Measurements from ENCODE around the gene CHCT1.

Gene CHCT1

GRCh38 chr17:60390186-60390585 is 32.1 kb upstream of the CHCT1 start:
- H3K36me3 ChIP-seq (ENCODE audit: control insufficient read depth, insufficient read depth, low read length) = no peaks in the 10 kb centered on the region
- H3K4me1 ChIP-seq (ENCODE audit: control insufficient read depth, insufficient read depth, low read length, poor library complexity, severe bottlenecking) = peaks cover 25% of the 10 kb centered on the region
- no peak overlapping the region for H3K27ac ChIP-seq (ENCODE audit: low read depth, low read length, severe bottlenecking)
- no peaks in the 10 kb centered on the region for H3K9me3 ChIP-seq (ENCODE audit: control insufficient read depth, low read length)
- WGBS, 2 experiments (ENCODE audit: insufficient coverage in 2 of 2) = 80% methylated on average over 1 of the region's 2 CpGs; no CpG with 5 or more reads in 1 of the 2 experiments
- H3K4me3 ChIP-seq (ENCODE audit: extremely low read depth, insufficient read depth, low read length, poor library complexity, severe bottlenecking) = peak overlapping the region; percentile 88

DNA sequence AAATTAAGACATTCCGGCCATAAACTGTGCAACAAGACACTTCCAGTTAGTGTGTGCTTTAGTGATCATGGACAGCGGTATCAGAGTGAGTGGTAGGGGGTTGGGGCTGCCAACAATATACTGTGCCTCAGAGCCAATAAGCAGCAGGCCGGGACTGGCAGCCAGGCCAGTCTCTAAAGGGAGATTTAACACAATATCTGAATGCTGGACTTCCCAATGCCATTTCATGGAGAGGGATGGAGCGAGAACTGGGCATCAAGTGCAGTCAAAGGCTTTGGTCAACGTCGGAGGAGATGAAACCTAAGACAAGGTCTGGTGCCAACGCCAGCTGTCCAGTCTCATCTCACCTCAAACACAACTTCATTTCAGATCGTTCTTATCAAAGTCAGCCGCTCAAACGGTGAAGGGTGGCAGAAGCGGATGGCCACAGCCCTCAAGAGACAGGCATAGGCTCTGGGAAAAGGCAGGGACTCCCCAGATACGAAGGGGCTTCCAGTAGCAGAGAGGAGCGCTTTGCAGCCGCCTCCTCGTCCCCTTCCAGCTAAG is 31.3 kb upstream of the CHCT1 start:
- WGBS, 2 experiments (ENCODE audit: insufficient coverage in 2 of 2) = 2 to 6% methylated on average over 9 to 13 of the region's 15 CpGs
- Histone ChIP-seq H3K4me1 (ENCODE audit: control insufficient read depth, insufficient read depth, low read length, poor library complexity, severe bottlenecking) (peaks cover 24% of the 10 kb centered on the region), H3K27ac (ENCODE audit: low read depth, low read length, severe bottlenecking) (peak overlapping the region; percentile 93), H3K36me3 (ENCODE audit: control insufficient read depth, insufficient read depth, low read length) (no peaks in the 10 kb centered on the region), H3K9me3 (ENCODE audit: control insufficient read depth, low read length) (no peaks in the 10 kb centered on the region), H3K4me3 (ENCODE audit: extremely low read depth, insufficient read depth, low read length, poor library complexity, severe bottlenecking) (peak overlapping the region; percentile 88)

DNA sequence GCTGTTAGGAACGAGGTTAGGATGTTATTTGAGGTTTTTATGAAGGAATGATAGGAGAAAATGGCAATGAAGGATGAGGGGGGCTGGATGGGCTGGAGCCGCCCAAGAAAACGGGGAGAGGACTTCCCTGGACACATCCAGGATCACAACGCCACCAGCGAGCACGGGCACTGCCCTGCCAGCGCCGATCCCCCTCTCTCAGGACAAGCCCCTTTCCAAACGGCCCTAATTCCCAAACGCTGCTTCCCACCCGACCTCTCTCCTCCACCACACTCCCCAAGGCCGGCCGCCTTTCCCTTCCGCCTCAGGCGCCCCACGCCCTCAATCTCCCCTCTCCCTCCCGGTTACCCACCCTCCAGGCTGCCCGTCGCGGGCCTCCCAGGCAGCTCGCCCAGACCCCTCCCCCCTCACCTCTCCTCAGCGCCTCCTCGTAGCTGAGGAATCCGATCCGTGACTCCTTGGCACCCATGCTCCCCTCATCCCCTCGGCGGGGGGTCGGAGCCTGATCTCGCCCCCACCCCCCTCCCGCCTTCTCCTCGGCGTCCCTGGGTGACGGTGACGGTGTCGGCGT is 30.7 kb upstream of the CHCT1 start:
- 0% methylated on average over 20 to 23 of the region's 36 CpGs for WGBS, 2 experiments (ENCODE audit: insufficient coverage in 2 of 2)

DNA sequence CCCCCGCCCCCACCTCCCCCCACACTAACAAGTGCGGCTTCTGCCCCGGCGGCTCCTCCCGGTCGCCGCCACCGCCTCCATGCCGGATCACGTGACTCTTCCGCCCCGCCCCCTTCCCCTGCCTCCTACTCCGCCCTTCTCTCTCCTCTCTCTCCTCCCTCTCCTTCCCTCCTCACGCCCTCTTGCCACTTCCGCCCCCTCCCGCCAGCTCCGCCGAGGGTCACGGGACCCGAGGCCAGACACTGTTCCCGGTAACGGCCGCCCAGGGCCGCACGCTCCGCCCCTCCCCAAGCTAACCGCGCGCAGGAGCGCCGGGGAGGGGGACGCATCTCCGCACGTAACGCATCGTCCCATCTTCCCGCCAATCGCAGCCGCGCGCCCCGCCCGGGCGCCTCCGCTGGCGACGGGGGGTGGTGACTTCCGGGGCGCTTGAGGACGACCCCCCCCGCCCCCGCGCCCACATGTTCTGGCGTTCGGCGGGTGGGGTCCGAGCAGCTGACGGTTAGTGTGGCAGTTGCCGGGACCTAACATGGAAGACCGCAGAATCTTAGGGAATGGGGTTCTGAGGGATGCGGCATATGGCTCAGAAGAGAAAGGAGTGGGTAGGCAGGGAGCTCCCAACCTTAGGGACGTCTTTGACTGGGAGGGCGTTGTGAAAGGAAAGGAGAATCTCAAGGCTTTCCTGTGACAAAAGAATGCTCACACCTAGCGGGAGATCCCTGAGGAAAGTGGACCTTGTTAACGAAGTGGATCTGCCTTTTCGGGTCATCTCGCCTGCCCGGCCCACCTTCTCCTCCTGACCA is 30.0 kb upstream of the CHCT1 start, which contains the start of gene USP32:
Gene USP32, minus strand, starts transcription at position 92 of the 803 bp plus-strand sequence. CDS start 194 bp downstream, outside the sequence.
- H3K9me3 ChIP-seq (ENCODE audit: control insufficient read depth, low read length) = no peaks in the 10 kb centered on the region
- no peaks in the 10 kb centered on the region for H3K36me3 ChIP-seq (ENCODE audit: control insufficient read depth, insufficient read depth, low read length)
- WGBS, 2 experiments (ENCODE audit: insufficient coverage in 2 of 2) = 0% methylated on average over 17 to 54 of the region's 68 CpGs
- H3K27ac ChIP-seq (ENCODE audit: low read depth, low read length, severe bottlenecking) = peak within 1 kb of the TSS; percentile 93
- H3K4me1 ChIP-seq (ENCODE audit: control insufficient read depth, insufficient read depth, low read length, poor library complexity, severe bottlenecking) = peaks cover 16% of the 10 kb centered on the region
- peak within 1 kb of the TSS; percentile 88 for H3K4me3 ChIP-seq (ENCODE audit: extremely low read depth, insufficient read depth, low read length, poor library complexity, severe bottlenecking)

More for the DNA sequence above, 30.7 kb upstream of the CHCT1 start:
- Histone ChIP-seq H3K4me3 (ENCODE audit: extremely low read depth, insufficient read depth, low read length, poor library complexity, severe bottlenecking) (peak overlapping the region; percentile 88), H3K27ac (ENCODE audit: low read depth, low read length, severe bottlenecking) (peak overlapping the region; percentile 93), H3K36me3 (ENCODE audit: control insufficient read depth, insufficient read depth, low read length) (no peaks in the 10 kb centered on the region), H3K4me1 (ENCODE audit: control insufficient read depth, insufficient read depth, low read length, poor library complexity, severe bottlenecking) (peaks cover 18% of the 10 kb centered on the region), H3K9me3 (ENCODE audit: control insufficient read depth, low read length) (no peaks in the 10 kb centered on the region)

DNA sequence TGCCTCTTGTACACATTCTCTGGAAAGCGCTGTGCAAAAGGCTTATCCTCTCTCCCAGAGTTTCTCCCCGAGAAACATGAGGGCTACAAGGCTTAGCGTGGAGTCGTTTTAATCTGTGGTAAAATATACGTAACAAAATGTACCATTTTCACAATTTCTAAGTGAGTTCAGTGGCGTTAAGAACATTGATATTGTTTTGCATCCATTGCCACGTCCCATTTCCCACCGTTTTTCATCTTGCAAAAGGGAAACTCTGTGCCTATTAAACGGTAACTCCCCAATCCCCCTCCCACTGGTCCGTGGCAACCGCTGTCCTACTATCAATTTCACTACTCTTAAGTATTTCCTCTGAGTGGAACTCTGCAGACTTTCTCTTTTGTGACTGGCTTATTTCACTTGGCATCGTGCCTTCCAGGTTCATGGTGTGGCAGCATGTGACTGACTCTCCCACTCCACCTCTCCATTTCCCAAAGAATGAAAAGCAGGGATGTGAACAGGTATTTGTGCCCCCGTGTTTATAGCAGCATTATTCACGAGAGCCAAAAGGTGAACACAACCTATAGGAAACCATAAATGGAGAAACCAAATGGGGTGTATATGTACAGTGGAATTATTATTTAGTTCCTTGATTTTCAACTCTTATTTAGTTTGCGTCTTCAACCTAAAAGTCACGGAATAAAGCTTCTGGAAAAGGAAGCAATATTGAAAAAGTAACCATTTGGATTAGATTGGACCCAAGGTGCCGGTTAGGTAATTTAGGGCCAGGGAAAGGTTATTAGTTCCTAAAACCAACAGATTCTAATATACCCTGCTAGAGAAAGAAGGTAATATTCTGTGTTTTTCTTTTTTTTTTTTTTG is 29.2 kb upstream of the CHCT1 start:
- peak overlapping the region; percentile 93 for H3K27ac ChIP-seq (ENCODE audit: low read depth, low read length, severe bottlenecking)
- peak overlapping the region; percentile 88 for H3K4me3 ChIP-seq (ENCODE audit: extremely low read depth, insufficient read depth, low read length, poor library complexity, severe bottlenecking)
- H3K9me3 ChIP-seq (ENCODE audit: control insufficient read depth, low read length) = no peaks in the 10 kb centered on the region
- H3K36me3 ChIP-seq (ENCODE audit: control insufficient read depth, insufficient read depth, low read length) = no peaks in the 10 kb centered on the region
- H3K4me1 ChIP-seq (ENCODE audit: control insufficient read depth, insufficient read depth, low read length, poor library complexity, severe bottlenecking) = peaks cover 15% of the 10 kb centered on the region
- 13 to 15% methylated on average over 6 to 8 of the region's 17 CpGs for WGBS, 2 experiments (ENCODE audit: insufficient coverage in 2 of 2)

- no peaks in the 10 kb centered on the region for H3K36me3 ChIP-seq (ENCODE audit: control insufficient read depth, insufficient read depth, low read length)
- no peak overlapping the region for H3K4me3 ChIP-seq (ENCODE audit: extremely low read depth, insufficient read depth, low read length, poor library complexity, severe bottlenecking)
- peaks cover 7% of the 10 kb centered on the region for H3K4me1 ChIP-seq (ENCODE audit: control insufficient read depth, insufficient read depth, low read length, poor library complexity, severe bottlenecking)
- WGBS, 2 experiments (ENCODE audit: insufficient coverage in 2 of 2) = 97 to 98% methylated on average over 9 to 11 of the region's 17 CpGs
- no peak overlapping the region for H3K27ac ChIP-seq (ENCODE audit: low read depth, low read length, severe bottlenecking)
- no peaks in the 10 kb centered on the region for H3K9me3 ChIP-seq (ENCODE audit: control insufficient read depth, low read length)
These were observed 28.2 kb upstream of the CHCT1 start for GRCh38 chr17:60393840-60394723.

DNA sequence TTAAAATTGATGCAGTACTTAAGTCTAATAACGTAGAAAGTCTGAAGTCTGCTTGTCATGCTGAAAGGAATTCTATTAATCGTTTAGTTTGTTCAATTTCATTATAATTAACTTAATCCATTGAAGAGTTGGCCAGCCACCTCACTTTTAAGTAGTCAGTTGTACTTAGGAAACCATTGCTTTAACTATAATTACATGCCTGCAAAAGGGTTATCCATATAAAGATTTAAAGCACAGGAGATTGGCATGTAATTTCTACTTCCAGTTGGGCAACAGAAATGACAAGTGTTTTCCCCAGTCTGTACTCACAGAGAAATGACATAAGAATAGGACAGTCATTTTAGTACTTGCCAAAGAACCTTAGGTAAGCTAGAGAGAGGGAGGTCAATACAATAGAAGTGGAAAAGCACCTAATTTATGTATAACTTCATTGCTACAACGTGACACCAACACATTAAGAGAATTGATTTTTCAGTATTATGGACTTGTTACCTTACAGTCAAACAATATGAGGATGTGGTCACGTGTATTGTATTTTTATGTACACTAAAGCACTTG is 26.7 kb upstream of the CHCT1 start:
- WGBS, 2 experiments (ENCODE audit: insufficient coverage in 2 of 2) = no CpG with 5 or more reads among the region's 4 CpGs
- H3K4me3 ChIP-seq (ENCODE audit: extremely low read depth, insufficient read depth, low read length, poor library complexity, severe bottlenecking) = no peak overlapping the region
- H3K36me3 ChIP-seq (ENCODE audit: control insufficient read depth, insufficient read depth, low read length) = no peaks in the 10 kb centered on the region
- no peaks in the 10 kb centered on the region for H3K4me1 ChIP-seq (ENCODE audit: control insufficient read depth, insufficient read depth, low read length, poor library complexity, severe bottlenecking)
- no peaks in the 10 kb centered on the region for H3K9me3 ChIP-seq (ENCODE audit: control insufficient read depth, low read length)
- H3K27ac ChIP-seq (ENCODE audit: low read depth, low read length, severe bottlenecking) = no peak overlapping the region

DNA sequence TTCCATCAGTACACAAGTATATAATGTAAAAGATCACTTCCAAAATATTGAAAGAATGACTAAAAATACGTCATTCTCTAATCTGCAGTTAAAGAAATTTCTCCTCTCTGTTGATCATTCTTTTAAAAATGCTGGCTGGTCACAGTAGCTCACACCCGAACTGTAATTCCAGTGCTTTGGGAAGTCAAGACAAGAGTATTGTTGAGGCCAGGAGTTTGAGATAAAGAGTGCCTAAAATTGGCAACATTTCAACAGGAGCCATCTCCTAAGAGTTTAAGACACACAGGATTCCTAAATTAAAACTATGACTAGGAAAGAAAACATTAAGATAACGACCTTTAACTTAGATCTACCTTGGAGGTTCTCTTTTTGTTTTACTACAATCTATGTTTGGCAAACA is 25.9 kb upstream of the CHCT1 start:
- Histone ChIP-seq H3K4me1 (ENCODE audit: control insufficient read depth, insufficient read depth, low read length, poor library complexity, severe bottlenecking) (no peaks in the 10 kb centered on the region), H3K27ac (ENCODE audit: low read depth, low read length, severe bottlenecking) (no peak overlapping the region), H3K9me3 (ENCODE audit: control insufficient read depth, low read length) (no peaks in the 10 kb centered on the region), H3K36me3 (ENCODE audit: control insufficient read depth, insufficient read depth, low read length) (no peaks in the 10 kb centered on the region), H3K4me3 (ENCODE audit: extremely low read depth, insufficient read depth, low read length, poor library complexity, severe bottlenecking) (no peak overlapping the region)
- WGBS, 2 experiments (ENCODE audit: insufficient coverage in 2 of 2) = 80% methylated on average over 1 of the region's 3 CpGs; no CpG with 5 or more reads in 1 of the 2 experiments

- H3K36me3 ChIP-seq (ENCODE audit: control insufficient read depth, insufficient read depth, low read length) = no peaks in the 10 kb centered on the region
- no peaks in the 10 kb centered on the region for H3K4me1 ChIP-seq (ENCODE audit: control insufficient read depth, insufficient read depth, low read length, poor library complexity, severe bottlenecking)
- H3K27ac ChIP-seq (ENCODE audit: low read depth, low read length, severe bottlenecking) = no peak overlapping the region
- WGBS, 2 experiments (ENCODE audit: insufficient coverage in 2 of 2) = 100% methylated on average over 2 to 3 of the region's 3 CpGs
- H3K9me3 ChIP-seq (ENCODE audit: control insufficient read depth, low read length) = no peaks in the 10 kb centered on the region
- H3K4me3 ChIP-seq (ENCODE audit: extremely low read depth, insufficient read depth, low read length, poor library complexity, severe bottlenecking) = no peak overlapping the region
These were observed 23.9 kb upstream of the CHCT1 start for GRCh38 chr17:60398227-60398959.

All from mesodermal cell (in vitro differentiated cells).